K562 (cell line): ENCODE results near the gene GRIA1. TPM values are rescaled to one million over a fixed set of nuclear protein-coding genes. Genes with fewer than 3 reads are reported as not detected.

Source experiments
- CHD2 ChIP-seq: IDR thresholded peaks from 2 replicates; pipeline ENCODE4 v1.6.1; 2011; ENCODE audit warnings: low read depth, low read length
- CTBP1 ChIP-seq: fragments of 450-650 bp; IDR thresholded peaks from 2 replicates; pipeline ENCODE4 v1.6.1; 2016; ENCODE audit warnings: borderline replicate concordance
- ESRRB ChIP-seq: fragments of 250-450 bp; sonication (Bioruptor Pico); IDR thresholded peaks from 2 replicates; pipeline ENCODE4 v1.5.0; 2020; ENCODE audit warnings: mild to moderate bottlenecking, moderate library complexity, borderline replicate concordance
- ETV1 ChIP-seq: fragments of 450-650 bp; conservative IDR thresholded peaks from 2 replicates; pipeline ENCODE4 v1.6.1; 2016; ENCODE audit warnings: missing genetic modification characterization, control low read depth, low read depth, missing compliant biosample characterization
- FOS ChIP-seq: IDR thresholded peaks from 3 replicates; pipeline ENCODE4 v1.6.1; 2011; ENCODE audit not compliant: insufficient read length; ENCODE audit errors: extremely low read depth
- GATA2 ChIP-seq: sonication (generic); formaldehyde crosslinking; IDR thresholded peaks from 2 replicates; pipeline ENCODE4 v1.4.0; 2020; ENCODE audit warnings: mild to moderate bottlenecking, missing genetic modification reagents
- KDM1A ChIP-seq, 2 experiments: fragments of 450-650 bp; IDR thresholded peaks; 2 replicates each; pipeline ENCODE4 v1.6.1; 2016; ENCODE audit warnings: mild to moderate bottlenecking in 2 of 2
- KHSRP ChIP-seq: fragments of 450-650 bp; IDR thresholded peaks from 2 replicates; pipeline ENCODE4 v1.6.1; 2017
- RBM25 ChIP-seq: fragments of 200-400 bp; formaldehyde crosslinking; IDR thresholded peaks from 2 replicates; pipeline ENCODE4 v1.6.1; 2018; ENCODE audit warnings: low read length, low read depth, moderate library complexity; ENCODE audit not compliant: severe bottlenecking
- ZC3H11A ChIP-seq: IDR thresholded peaks from 2 replicates; pipeline ENCODE4 v1.6.1; 2012; ENCODE audit warnings: low read depth, low read length, improper control_type of control experiment
- polyA plus RNA-seq, 8 experiments: library from polyadenylated mRNA; depleted of rRNA in 4 of 8; stranded (reverse) in 5 of 8; unstranded in 3 of 8; fragments of >200 nt; fragmentation: Nextera tagmentation in 2 of 8; fragmentation: Illumina TruSeq in 1 of 8; extraction: Ambion mirVana in 2 of 8; extraction: Trizol in 1 of 8; gene quantifications; 2 replicates each; pipeline versions ENCODE4 v1.2.1 to v1.2.3, GENCODE V29; 2011 to 2014; ENCODE audit warnings: inconsistent platforms in 1 of 8, missing spikeins in 1 of 8
- total RNA-seq, 7 experiments: library from RNA; depleted of rRNA in 6 of 7; stranded (reverse); fragments of >200 nt in 6 of 7; fragmentation: Illumina TruSeq in 2 of 7; extraction: Trizol in 2 of 7; gene quantifications; 2 replicates each; pipeline versions ENCODE4 v1.2.1 to v1.2.3, GENCODE V29; 2011 to 2021; ENCODE audit warnings: low replicate concordance in 1 of 7
- TF ChIP-seq, protein P1 (sequence below): fragments of 250-450 bp; sonication (Bioruptor Pico); IDR thresholded peaks from 2 replicates; pipeline ENCODE4 v1.5.0; 2020; ENCODE audit warnings: mild to moderate bottlenecking, borderline replicate concordance
- TF ChIP-seq, protein P2 (sequence below): sonication (generic); IDR thresholded peaks from 2 replicates; pipeline ENCODE4 v1.6.1; 2016
- TF ChIP-seq, protein P3 (sequence below): IDR thresholded peaks from 2 replicates; pipeline ENCODE4 v1.6.1; 2014; ENCODE audit warnings: antibody characterized with exemption

The GRIA1 gene
- total and polyA plus RNA-seq, 9 of the 15 experiments (the other 6 are each of a cell fraction or from before 2014, with no cell fraction given), result not detected

DNA sequence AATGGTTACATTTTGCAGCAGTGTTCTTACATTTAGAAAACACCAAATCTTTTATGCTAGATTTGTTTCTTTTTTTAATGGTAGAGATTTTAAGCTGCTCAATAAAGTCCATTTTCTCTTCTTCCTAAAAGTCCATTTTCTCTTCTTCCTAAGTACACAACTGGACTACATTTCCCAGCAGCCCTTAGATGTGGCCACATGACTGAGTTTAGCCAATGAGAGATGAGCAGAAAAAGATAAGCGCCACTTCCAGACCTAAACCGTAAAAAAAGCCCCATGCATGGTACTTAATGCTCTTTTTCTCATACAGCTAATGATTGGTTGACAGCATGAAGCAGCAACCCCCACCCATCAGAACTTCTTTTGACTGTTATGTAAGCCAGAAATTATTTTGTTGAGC lies 341.5 kb downstream of the GRIA1 start (continued):
- TF ChIP-seq, protein P1, sequence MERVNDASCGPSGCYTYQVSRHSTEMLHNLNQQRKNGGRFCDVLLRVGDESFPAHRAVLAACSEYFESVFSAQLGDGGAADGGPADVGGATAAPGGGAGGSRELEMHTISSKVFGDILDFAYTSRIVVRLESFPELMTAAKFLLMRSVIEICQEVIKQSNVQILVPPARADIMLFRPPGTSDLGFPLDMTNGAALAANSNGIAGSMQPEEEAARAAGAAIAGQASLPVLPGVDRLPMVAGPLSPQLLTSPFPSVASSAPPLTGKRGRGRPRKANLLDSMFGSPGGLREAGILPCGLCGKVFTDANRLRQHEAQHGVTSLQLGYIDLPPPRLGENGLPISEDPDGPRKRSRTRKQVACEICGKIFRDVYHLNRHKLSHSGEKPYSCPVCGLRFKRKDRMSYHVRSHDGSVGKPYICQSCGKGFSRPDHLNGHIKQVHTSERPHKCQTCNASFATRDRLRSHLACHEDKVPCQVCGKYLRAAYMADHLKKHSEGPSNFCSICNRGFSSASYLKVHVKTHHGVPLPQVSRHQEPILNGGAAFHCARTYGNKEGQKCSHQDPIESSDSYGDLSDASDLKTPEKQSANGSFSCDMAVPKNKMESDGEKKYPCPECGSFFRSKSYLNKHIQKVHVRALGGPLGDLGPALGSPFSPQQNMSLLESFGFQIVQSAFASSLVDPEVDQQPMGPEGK (CRISPR knock-in tag), result no peak
- TF ChIP-seq, protein P2, sequence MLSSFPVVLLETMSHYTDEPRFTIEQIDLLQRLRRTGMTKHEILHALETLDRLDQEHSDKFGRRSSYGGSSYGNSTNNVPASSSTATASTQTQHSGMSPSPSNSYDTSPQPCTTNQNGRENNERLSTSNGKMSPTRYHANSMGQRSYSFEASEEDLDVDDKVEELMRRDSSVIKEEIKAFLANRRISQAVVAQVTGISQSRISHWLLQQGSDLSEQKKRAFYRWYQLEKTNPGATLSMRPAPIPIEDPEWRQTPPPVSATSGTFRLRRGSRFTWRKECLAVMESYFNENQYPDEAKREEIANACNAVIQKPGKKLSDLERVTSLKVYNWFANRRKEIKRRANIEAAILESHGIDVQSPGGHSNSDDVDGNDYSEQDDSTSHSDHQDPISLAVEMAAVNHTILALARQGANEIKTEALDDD, result no peak
- no peak for TF ChIP-seq ETV1 (tag)
- TF ChIP-seq CHD2, result no peak
- TF ChIP-seq RBM25, result peak; percentile 86
- TF ChIP-seq ESRRB (CRISPR knock-in tag), result no peak
- no peak for TF ChIP-seq ZC3H11A
- TF ChIP-seq GATA2 (CRISPR knock-in tag), result no peak
- peak; percentile 83 for TF ChIP-seq FOS
- no peak for TF ChIP-seq CTBP1
- TF ChIP-seq KHSRP, result no peak
- TF ChIP-seq KDM1A (IDR thresholded peaks at IDR 0.05), result no peak
- TF ChIP-seq, protein P3, sequence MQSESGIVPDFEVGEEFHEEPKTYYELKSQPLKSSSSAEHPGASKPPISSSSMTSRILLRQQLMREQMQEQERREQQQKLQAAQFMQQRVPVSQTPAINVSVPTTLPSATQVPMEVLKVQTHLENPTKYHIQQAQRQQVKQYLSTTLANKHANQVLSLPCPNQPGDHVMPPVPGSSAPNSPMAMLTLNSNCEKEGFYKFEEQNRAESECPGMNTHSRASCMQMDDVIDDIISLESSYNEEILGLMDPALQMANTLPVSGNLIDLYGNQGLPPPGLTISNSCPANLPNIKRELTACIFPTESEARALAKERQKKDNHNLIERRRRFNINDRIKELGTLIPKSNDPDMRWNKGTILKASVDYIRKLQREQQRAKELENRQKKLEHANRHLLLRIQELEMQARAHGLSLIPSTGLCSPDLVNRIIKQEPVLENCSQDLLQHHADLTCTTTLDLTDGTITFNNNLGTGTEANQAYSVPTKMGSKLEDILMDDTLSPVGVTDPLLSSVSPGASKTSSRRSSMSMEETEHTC, result no peak
